Embryonic facial prominence (tissue), 1 donor: ENCODE measurements around the gene NRXN3.
"Not testable (repeated sequence)": the region's sequence is repeated elsewhere in the genome, so short reads cannot be mapped to it uniquely, and the experiment has no call there.

Experiments
- DNase-seq: peaks from one replicate; pipeline ENCODE4 v3.0.0-alpha.2; 2016; ENCODE audit errors: extremely low spot score

The NRXN3 gene

GRCh38 chr14:78403278-78403815 is 233.2 kb downstream of the NRXN3 start:
- DNase-seq = no peak

DNA sequence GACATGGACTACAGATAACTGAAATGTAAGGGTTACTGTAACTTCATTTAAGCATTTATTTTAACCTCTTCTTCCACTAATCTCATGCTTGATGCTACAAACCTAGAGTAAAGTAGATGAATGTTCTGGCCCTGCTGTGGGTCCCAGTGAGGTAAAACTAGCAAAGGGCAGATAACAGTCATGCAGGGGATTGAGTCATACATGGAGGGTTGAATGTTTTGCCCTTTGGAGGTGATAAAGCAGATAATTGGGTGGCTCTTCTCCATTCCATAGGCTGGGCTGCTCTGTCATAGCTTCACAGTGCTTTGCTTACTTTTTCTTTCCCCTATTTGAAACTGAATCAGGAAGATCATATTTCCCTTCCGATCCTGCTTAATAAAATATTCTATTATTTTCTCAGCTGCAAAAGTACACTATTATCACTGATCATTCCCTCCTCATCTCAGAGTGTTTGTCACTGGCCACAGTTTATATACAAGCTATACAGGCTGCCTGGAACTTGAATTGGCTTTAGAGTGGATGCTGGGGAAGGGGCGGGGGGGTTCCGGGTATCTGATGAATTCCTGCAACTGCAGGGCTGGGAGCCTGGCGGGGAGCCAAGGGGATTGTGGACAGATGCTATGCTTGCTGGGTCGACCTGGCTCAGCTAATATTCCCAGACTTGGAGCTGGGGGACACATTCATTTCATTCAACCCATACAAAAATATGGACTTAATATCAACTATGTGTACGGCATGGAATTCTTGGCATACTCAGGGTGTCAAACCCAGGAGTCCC is 235.1 kb downstream of the NRXN3 start:
- DNase-seq = no peak

DNA sequence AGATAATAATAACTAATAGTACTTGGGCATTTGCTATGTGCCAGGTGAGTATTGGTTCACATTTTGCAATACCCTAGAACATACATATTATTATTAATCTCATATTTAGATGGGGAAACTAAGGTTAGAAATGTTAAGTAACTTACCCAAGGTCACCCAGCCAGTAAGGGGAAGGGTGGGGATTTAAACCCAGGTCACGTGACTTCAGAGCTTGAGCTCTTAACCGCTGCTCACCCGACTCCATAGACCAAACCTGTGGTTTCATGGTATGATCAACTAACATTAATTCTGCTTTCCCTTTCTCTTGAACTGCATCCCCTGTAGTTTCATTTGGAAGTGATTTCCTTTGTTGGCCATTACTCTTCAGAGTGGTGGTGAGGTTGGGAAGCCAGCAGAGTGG is 242.3 kb downstream of the NRXN3 start:
- DNase-seq = no peak

GRCh38 chr14:78414172-78414571 is 244.0 kb downstream of the NRXN3 start:
- no peak for DNase-seq

DNA sequence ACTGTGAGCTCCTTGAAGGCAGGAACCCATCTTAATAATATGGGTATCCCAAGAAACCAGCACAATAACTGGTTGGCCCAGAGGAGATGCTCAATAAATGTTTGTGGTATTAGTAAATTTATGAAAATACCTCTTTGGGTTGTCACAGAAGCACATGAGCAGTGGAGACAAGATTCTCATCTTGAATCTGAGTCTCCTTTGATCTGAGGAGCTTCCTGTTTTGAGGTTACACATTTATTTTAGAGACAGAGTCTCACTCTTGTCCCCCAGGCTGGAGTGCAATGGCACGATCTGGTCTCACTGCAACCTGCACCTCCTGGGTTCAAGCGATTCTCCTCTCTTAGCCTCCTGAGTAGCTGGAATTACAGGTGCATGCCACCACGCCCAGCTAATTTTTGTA is 247.4 kb downstream of the NRXN3 start:
- no peak for DNase-seq

GRCh38 chr14:78424311-78424710 is 254.1 kb downstream of the NRXN3 start:
- DNase-seq = no peak

DNA sequence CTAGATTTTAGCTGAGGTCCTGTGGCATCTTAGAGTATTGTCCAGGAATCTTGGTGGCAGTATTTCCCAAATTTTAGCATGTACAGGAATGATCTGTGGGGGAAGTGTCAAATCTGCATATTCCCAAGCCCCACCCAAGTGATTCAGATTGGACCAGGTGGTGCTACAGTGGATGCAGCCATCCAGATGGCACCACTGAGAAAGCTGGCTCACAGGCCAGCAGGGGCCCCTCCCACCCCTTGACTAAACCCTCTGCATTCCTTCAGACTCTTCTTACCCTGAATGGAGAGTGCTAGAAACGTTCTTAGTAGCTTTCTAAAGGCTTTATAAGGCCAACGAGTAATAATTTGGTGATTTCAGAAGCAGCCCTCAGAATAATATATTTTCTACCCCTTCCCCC is 255.2 kb downstream of the NRXN3 start:
- no peak for DNase-seq

DNA sequence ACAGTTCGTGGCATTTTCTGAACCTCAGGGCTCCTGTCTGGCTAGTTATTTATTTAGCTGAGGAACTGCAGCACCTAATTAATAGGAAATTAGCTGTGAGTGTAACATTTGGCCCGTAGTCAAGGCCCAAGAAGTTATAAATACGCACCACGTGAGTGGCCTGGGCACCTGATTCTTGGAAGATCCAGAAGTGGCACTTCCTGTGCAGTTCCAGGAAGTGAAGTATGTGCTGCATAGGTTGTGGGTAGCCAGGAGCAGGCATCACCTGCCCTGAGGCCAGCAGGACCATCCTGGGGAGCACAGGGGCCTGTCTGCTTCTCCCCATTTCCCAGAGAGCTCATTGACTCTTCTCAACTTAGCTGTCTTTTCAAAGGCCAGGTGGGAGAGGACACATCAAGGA is 255.6 kb downstream of the NRXN3 start:
- no peak for DNase-seq

- no peak for DNase-seq
These were observed 261.9 kb downstream of the NRXN3 start for GRCh38 chr14:78432046-78432445.

DNA sequence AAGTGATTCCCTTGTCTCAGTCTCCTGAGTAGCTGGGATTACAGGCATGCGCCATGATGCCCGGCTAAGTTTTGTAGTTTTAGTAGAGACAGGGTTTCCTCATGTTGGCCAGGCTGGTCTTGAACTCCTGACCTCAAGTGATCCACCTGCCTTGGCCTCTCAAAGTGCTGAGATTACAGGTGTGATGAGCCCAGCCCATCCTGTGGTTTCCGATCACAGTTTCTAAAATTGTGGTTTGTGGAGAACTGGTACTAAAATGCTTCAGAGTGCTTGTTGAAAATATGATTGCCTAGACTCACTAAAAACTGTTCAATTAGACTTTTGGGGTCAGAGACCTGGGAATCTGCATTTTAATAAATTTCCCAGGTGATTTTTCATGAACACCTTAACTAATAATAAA is 267.3 kb downstream of the NRXN3 start:
- not testable (repeated sequence) for DNase-seq

DNA sequence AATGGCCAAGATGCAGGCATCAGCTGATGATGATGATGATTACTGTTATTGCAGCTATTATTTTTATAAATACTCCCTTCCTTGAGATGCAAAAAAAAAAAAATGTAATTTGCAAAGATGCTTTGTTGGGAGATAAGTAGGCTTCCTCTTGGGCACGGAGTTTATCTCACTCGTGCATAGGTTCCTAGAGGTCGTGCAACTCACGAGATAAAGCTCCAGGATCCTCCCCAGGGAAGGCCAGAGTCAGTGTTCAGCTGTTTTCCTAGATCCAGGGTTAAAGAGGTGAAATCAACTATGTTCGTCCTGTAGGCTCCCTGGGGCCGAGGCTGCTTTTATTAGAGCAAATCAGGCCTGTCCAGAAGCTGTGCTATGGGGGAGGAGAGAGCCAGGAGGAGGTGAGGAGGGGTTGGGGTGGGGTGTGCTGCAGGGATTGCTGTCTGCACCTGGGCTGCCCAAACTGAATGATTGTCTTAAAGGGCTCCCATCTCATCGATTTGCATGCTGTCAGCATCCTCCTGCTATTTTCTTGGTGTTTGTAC is 270.3 kb downstream of the NRXN3 start:
- DNase-seq = no peak

DNA sequence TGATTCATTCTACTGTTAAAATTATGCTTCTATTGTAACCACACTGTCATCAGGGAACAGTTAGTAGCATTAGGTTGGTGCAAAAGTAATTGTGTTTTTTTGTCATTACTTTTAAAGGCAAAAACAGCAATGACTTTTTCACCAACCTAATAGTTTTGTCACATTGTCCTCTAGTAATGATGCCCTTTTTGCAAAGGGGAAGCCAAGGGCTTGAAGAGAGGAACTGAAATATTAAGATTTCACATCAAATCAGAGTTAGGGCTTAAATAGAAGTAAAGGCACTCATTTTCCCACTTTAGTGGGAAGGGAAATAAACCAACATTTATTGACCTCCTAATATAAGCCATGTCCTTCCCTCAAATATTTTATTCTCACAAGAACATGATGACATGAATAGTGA is 273.7 kb downstream of the NRXN3 start:
- DNase-seq = no peak

- no peak for DNase-seq
These were observed 275.1 kb downstream of the NRXN3 start for GRCh38 chr14:78445275-78445674.

DNA sequence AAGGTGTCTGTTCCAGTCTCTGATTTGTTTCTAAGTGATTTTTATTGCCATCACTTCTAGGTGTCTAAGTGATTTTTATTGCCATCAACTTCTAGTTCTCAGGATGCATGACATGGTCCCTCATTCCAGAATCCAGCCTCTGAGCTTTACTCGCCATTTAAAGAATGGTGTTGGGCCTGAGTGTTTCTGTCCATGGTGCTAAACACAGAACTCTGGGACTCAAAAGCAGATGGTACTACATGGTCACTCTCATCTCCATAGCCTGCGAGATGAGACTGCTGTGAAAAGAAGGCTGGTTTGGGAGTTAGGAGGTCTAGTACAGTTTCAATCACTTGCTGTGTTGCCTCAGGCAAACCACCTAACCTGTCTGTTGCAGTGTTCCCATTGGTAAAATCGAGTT is 276.6 kb downstream of the NRXN3 start:
- no peak for DNase-seq

DNA sequence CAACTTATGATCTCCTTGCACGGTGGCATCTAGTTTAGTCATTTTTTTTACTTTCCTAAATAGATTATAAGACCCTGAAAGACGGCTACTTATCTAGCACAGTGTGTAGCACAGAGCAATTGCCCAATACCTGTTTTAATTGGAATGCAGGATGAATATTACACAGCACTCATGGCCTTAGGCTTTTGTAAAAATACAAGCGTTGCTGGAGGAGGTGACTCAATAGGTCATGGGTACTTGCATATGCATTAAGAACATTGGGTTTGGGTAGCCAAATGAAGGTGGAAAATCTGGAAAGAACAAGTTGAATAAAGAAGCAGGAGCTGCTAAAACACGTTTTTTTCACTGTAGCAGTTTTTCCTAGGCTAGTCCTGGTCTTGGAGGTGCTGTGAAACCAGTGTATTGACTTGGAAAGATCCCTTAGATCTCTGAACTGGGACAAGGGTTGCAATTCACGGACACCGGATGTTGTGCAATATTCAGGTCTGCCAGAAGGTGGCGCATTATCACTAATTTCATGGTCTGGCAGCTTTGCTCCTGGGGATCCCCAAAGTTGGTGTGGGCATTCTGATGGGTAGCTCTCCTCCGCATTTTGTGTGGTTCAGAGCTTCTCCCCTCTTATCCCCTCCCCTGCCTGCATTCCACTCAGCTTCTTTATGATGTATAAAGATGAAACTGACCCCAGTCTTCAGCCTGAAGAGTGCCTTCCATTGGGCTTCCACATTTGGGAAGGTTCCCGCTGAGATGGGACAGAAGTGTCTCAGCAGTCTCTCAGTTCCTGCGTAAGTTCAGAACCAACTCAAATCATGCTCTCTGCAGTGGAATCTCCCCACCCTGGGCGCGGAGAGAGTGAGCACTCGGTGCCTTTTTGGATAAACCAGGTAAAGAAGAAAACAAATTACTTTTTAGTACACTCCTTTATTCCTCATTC is 278.3 kb downstream of the NRXN3 start:
- no peak for DNase-seq

- no peak for DNase-seq
These were observed 280.6 kb downstream of the NRXN3 start for GRCh38 chr14:78450669-78451318.

- DNase-seq = no peak
These were observed 281.1 kb downstream of the NRXN3 start for GRCh38 chr14:78451319-78451695.

GRCh38 chr14:78455896-78456435 is 285.8 kb downstream of the NRXN3 start:
- DNase-seq = no peak

DNA sequence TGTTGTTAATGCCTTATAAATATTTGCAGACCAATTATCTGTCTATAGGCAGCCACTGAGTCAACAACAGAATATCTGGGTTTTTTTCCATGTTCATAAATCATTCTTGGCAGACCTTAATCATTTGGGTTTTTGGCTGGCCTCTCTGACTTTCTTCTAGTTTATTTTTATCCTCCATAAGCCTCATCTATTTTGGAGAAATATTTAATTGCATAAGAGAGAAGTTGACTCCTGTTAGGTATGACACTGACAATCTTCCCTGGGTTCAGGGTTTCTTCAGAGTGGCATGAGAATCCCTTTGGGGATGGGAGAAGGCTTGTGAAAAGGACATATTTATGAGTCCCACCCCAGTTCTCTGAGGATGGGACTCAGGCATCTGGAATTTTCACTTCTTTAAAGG is 299.8 kb downstream of the NRXN3 start:
- no peak for DNase-seq

DNA sequence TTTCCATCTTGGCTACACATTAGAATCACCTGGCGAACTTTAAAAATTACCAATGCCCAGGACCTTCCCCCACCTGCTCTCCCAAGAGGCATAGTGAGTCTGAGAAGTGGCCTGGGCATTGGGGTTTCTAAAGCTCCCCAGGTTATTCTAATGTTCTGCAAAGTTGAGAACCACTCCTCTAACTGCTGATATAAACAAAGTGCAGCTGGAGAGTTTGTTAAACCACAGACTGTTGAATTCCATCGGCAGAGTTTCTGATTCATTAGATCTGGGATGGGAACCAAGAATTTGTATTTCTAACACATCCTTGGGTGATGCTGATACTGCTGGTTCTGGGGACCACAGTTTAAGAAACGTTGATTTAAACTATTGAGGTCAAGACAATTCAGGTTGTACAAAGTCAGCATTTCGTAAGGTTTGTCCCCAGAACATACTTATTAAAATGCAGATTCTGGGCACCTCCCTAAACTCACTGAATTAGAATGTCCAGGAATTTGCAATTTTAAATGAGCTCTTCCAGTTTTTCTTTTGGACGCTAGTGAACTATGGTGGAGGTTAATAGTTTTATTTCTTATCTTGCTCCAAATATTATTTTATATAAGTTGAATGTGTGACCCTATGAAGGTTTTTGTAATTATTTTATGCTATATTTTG is 309.1 kb downstream of the NRXN3 start:
- DNase-seq = no peak

GRCh38 chr14:78484028-78484427 is 313.9 kb downstream of the NRXN3 start:
- DNase-seq = no peak
